Activated T-cell treated with anti-CD3 and anti-CD28 coated beads for 1 hour (primary cell): Measurements from ENCODE around the gene SIK3.
"Not testable (repeated sequence)": the region's sequence is repeated elsewhere in the genome, so short reads cannot be mapped to it uniquely, and the experiment has no call there.

ENCODE experiments used
- DNase-seq: peaks from one replicate; pipeline ENCODE4 v3.0.0-alpha.2; 2020; ENCODE audit warnings: low read depth

The SIK3 gene

GRCh38 chr11:117076941-117077691, 21.1 kb downstream of the SIK3 start:
- no peak for DNase-seq

- DNase-seq, result no peak
Observed at GRCh38 chr11:117075186-117075585, 23.0 kb downstream of the SIK3 start.

DNA sequence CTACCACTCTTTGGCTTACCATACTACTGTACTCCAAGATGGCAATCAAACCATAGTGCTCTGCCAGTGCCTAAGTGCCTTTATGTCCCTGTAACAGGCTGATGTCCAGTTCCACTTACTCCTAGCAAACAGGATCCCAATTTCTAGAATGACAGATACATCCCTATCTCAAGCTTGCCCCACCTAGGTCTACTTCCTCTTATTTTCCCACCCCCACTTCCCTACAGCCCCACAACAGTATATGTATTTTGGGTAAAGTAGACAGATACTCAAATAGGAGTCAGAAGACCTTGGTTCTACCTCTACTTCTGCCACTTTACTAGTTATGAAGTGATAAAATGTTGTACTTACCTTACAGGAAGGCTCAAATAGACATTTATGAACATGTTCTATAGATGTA, 24.1 kb downstream of the SIK3 start:
- DNase-seq, result no peak

- no peak for DNase-seq
Observed at GRCh38 chr11:117073539-117073938, 24.7 kb downstream of the SIK3 start.

DNA sequence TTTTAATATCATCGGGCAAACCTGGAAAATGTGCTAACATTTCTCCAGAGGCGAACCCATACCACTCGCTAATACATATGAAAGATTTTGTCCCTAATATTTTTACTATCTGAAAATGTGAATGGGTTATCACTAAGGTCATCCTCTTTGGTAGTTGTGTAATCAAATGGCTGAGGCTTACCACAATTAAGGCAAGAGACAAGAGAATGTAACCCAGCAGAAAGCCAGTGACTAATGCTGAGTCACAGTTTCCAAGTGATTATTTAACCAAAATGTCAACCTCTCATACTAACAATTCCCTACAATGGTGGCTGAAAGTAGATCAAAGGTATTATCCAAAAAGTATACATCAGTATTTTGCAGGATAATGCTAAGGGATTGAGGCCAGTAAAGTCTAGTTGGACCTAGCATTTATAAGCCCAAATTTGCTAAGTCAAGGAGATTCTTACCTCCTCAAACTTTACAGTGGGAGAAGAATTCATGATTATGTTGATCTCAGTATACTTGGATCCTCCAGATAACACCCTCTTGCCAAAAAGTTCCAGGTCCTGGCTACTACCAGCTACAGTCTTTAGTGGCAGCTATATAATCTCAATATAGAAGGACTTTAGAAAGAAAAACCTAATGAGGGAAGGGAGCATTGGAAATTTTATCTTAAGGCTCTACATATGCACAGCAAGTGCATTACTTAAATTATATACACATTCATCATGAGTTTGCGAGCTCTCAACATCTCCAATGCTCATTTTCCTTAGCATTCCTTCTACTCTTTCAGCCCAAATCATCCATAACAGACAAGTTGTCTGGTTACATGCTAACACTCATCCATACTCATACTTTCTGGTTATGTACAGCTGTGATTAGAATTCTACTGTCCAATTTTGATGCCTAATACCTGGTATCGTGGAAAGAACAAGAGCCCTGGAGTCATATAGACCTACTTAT, 25.4 kb downstream of the SIK3 start:
- DNase-seq, result no peak

GRCh38 chr11:117071344-117071787, 26.9 kb downstream of the SIK3 start:
- no peak for DNase-seq

- no peak for DNase-seq
Observed at GRCh38 chr11:117070016-117070415, 28.2 kb downstream of the SIK3 start.

GRCh38 chr11:117068303-117068860, 29.8 kb downstream of the SIK3 start:
- no peak for DNase-seq

GRCh38 chr11:117066959-117067358, 31.3 kb downstream of the SIK3 start:
- no peak for DNase-seq

DNA sequence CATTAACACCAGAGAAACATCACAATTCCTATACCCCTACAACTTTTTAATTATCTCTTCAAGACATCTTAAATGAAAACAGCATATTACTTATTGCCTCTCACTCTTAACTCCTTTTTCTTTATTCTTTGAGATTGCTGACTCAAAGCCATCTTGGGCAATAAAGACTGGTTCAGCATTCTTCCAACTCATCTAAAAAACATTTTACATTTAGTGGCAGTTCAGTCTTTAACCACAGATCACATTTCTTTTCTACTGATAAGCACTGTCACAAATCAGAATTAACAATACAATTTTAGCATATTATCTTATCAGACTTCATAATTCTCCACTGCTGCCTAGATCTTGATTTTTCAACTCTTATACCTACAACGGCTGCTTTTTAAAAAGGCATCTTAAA, 34.0 kb downstream of the SIK3 start:
- DNase-seq, result no peak

DNA sequence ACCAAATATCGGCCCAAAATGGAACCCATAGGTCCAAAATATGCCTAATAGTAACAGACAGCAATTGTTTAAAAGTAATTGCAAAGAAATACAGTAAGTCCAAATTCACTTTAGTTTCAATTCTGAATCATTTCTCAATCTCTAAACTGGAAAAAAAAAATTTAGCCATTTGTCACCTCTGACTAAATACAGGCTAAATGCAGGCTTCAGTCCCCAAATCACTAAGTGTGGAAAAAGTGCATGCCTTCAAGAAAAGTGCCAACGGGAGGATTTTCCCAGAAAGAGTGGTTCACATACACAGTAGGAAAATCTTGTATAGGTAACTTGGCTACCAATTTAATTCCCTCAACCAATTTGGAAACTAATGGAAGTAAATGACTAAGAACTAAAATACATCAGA, 35.7 kb downstream of the SIK3 start:
- no peak for DNase-seq

GRCh38 chr11:117061256-117061655, 37.0 kb downstream of the SIK3 start:
- no peak for DNase-seq

DNA sequence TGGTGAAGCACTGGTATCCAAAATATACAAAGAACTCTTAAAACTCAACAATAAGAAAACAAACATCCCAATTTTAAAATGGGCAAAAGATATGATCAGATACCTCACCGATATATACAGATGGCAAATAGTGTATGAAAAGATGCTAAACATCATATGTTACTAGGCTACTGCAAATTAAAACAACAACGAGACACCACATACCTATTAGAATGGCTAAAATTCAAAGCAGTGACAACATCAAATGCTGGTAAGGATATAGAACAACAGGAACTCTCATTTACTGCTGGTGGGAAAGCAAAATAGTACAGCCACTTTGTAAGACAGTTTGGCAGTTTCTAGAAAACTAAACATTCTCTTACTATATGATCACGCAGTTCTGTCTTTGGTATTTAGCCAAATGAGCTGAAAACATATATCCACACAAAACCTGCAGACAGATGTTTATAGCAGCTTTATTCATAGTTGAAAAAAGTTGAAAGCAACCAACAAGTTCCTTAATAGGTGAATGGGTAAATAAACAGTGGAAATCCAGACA, 38.5 kb downstream of the SIK3 start:
- DNase-seq, result no peak

GRCh38 chr11:117058761-117059261, 39.4 kb downstream of the SIK3 start:
- DNase-seq, result no peak

- DNase-seq, result no peak
Observed at GRCh38 chr11:117057727-117058126, 40.5 kb downstream of the SIK3 start.

- no peak for DNase-seq
Observed at GRCh38 chr11:117057317-117057716, 40.9 kb downstream of the SIK3 start.

DNA sequence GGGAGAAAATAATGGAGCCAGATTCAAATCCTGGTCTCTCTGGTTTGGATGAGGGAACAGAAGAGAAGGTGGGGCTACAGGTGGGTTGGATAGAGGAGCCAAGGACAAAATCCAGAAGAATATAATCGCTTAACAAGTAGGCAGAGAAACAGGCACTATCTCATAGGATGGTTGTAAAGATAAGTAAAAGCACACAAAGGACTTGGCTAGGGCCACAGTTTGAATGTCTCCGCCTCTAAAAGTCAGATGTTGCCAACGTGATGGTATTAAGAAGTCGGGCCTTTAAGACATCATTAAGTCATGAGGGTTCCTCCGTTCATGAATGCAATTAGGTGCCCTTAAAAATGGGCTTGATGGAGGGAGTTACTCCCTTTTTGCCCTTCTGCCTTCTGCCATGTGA, 42.8 kb downstream of the SIK3 start:
- no peak for DNase-seq

GRCh38 chr11:117054382-117054781, 43.8 kb downstream of the SIK3 start:
- no peak for DNase-seq

- DNase-seq, result no peak
Observed at GRCh38 chr11:117052196-117053149, 45.8 kb downstream of the SIK3 start.

DNA sequence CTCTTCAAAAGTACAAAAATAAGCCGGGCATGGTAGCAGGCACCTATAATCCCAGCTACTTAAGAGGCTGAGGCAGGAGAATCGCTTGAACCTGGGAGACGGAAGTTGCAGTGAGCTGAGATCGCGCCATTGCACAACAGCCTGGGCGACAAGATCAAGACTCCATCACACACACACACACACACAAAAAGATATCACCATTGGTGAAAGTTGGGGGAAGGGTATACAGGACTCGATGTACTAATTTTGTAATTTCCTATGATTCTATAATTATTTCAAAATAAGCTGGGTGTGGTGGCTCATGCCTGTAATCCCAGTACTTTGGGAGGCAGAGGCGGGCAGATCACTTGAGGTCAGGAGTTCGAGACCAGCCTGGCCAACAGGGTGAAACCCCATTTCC, 48.1 kb downstream of the SIK3 start:
- DNase-seq, result not testable (repeated sequence)

GRCh38 chr11:117046627-117047026, 51.6 kb downstream of the SIK3 start:
- not testable (repeated sequence) for DNase-seq
